A549 (cell line): ENCODE data around the gene RIMBP2.

Source experiments
- CBX2 ChIP-seq: fragments of 200-600 bp; sonication (generic); IDR thresholded peaks from 2 replicates; pipeline ENCODE4 v1.6.1; 2016; ENCODE audit warnings: low read depth, mild to moderate bottlenecking, borderline replicate concordance
- ELK1 ChIP-seq: fragments of 150-350 bp; IDR thresholded peaks from 2 replicates; pipeline ENCODE4 v1.6.1; 2014; ENCODE audit warnings: low read depth, mild to moderate bottlenecking, low read length
- EP300 ChIP-seq, 2 experiments: fragments of >200 bp; sonication (Bioruptor Twin); formaldehyde crosslinking; IDR thresholded peaks; 2 replicates in 1 of 2; 3 replicates in 1 of 2; pipeline ENCODE4 v1.6.1; 2016 to 2017
- JUN ChIP-seq, 2 experiments: fragments of >200 bp; sonication (Bioruptor Twin); formaldehyde crosslinking; IDR thresholded peaks; 2 replicates in 1 of 2; 3 replicates in 1 of 2; pipeline ENCODE4 v1.6.1; 2016 to 2017
- MAZ ChIP-seq: fragments of 150-350 bp; IDR thresholded peaks from 2 replicates; pipeline ENCODE4 v1.6.1; 2014; ENCODE audit warnings: antibody characterized with exemption, low read depth, low read length, borderline replicate concordance
- NFE2L2 ChIP-seq: fragments of 150-350 bp; conservative IDR thresholded peaks from 2 replicates; pipeline ENCODE4 v1.6.1; 2014; ENCODE audit warnings: low read length
- POLR2A ChIP-seq: IDR thresholded peaks from 2 replicates; pipeline ENCODE4 v1.6.1; 2012; ENCODE audit warnings: mild to moderate bottlenecking, low read length
- SREBF2 ChIP-seq: fragments of 450-650 bp; IDR thresholded peaks from 2 replicates; pipeline ENCODE4 v1.6.1; 2014; ENCODE audit warnings: mild to moderate bottlenecking, moderate library complexity
- ZFP36 ChIP-seq: fragments of 450-650 bp; IDR thresholded peaks from 2 replicates; pipeline ENCODE4 v1.6.1; 2014; ENCODE audit warnings: borderline replicate concordance; ENCODE audit not compliant: partially characterized antibody
- ZSCAN20 ChIP-seq: fragments of 250-450 bp; sonication (Bioruptor Pico); IDR thresholded peaks from 2 replicates; pipeline ENCODE4 v1.8.0; 2022; ENCODE audit warnings: mild to moderate bottlenecking, moderate library complexity
- TF ChIP-seq, protein P1 (sequence below): fragments of >200 bp; sonication (Bioruptor Twin); formaldehyde crosslinking; IDR thresholded peaks from 3 replicates; pipeline ENCODE4 v1.5.1; 2016
- TF ChIP-seq, protein P2 (sequence below): IDR thresholded peaks from 2 replicates; pipeline ENCODE4 v1.6.1; 2012

GRCh38 chr12:130455161-130455560 lies 260.9 kb downstream of the RIMBP2 start:
- TF ChIP-seq, protein P1, sequence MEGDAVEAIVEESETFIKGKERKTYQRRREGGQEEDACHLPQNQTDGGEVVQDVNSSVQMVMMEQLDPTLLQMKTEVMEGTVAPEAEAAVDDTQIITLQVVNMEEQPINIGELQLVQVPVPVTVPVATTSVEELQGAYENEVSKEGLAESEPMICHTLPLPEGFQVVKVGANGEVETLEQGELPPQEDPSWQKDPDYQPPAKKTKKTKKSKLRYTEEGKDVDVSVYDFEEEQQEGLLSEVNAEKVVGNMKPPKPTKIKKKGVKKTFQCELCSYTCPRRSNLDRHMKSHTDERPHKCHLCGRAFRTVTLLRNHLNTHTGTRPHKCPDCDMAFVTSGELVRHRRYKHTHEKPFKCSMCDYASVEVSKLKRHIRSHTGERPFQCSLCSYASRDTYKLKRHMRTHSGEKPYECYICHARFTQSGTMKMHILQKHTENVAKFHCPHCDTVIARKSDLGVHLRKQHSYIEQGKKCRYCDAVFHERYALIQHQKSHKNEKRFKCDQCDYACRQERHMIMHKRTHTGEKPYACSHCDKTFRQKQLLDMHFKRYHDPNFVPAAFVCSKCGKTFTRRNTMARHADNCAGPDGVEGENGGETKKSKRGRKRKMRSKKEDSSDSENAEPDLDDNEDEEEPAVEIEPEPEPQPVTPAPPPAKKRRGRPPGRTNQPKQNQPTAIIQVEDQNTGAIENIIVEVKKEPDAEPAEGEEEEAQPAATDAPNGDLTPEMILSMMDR: no peak
- no peak for TF ChIP-seq ZFP36
- no peak for TF ChIP-seq ZSCAN20 (CRISPR knock-in tag)
- no peak for TF ChIP-seq JUN (IDR thresholded peaks at IDR 0.05)
- no peak for TF ChIP-seq EP300 (IDR thresholded peaks at IDR 0.05)
- TF ChIP-seq NFE2L2: no peak
- no peak for TF ChIP-seq ELK1
- no peak for TF ChIP-seq SREBF2
- no peak for TF ChIP-seq POLR2A
- TF ChIP-seq CBX2: no peak
- TF ChIP-seq, protein P2, sequence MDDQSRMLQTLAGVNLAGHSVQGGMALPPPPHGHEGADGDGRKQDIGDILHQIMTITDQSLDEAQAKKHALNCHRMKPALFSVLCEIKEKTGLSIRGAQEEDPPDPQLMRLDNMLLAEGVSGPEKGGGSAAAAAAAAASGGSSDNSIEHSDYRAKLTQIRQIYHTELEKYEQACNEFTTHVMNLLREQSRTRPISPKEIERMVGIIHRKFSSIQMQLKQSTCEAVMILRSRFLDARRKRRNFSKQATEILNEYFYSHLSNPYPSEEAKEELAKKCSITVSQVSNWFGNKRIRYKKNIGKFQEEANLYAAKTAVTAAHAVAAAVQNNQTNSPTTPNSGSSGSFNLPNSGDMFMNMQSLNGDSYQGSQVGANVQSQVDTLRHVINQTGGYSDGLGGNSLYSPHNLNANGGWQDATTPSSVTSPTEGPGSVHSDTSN: no peak
- TF ChIP-seq MAZ: no peak
